IPS DF 19.7 (cell line): ENCODE data around the gene SYPL2.

Source experiments
- DNase-seq: peaks from one replicate; pipeline ENCODE4 v3.0.0-alpha.2; 2013; ENCODE audit warnings: low read depth, low spot score

SYPL2 gene

DNA sequence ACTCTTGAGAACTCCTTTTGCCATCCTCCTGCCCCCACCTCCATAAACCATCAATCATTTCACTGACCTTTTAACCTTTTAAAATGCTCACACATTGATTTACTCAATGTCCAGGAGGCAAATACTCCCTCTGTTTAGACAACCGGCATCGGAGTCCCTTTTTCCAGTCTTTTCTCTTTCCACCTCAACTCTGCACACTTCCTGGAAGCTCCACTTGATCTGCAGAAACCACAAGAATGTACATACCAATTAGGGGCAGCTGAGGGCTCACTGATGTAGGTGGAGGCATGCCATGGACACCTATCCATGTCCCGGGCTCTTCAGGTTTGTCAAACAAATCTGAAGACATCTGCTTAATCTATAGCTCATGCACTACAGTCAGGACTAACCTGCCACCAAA lies 48.5 kb downstream of the SYPL2 start:
- DNase-seq, result no peak

DNA sequence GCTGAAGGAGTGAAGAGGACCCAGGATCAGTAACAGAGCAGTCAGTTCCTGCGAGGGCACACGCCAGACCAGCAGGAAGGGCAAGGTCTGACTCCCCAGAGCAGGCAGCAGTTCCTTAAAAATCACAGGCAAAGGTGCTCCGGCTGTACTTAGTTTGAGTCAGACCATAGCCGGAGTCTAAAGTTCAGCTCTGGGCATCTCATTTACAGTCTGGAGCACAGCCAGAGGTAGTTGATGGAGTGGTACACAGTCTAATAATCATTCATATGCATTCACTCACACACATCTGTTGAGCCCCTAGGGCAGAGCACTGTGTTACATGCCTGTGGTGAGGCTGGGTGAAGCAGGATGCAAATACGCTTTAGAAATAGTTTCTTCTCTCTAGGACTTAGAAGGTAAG lies 50.5 kb downstream of the SYPL2 start:
- no peak for DNase-seq

DNA sequence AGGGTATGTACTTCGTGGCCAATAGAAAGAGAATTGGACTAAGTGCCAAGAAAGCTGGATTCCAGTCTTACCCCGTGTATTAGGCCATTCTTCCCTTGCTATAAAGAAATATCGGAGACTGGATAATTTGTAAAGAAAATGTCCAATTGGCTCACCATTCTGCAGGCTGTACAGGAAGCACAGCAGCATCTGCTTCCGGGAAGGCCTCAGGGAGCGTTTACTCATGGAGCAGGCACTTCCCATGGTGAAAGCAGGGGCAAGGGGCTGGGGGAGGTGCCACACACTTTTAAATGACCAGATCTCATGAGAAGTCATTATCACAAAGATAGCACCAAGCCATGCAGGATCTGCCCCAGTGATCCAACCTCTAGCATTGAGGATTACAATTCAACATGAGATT lies 51.0 kb downstream of the SYPL2 start:
- DNase-seq, result no peak

DNA sequence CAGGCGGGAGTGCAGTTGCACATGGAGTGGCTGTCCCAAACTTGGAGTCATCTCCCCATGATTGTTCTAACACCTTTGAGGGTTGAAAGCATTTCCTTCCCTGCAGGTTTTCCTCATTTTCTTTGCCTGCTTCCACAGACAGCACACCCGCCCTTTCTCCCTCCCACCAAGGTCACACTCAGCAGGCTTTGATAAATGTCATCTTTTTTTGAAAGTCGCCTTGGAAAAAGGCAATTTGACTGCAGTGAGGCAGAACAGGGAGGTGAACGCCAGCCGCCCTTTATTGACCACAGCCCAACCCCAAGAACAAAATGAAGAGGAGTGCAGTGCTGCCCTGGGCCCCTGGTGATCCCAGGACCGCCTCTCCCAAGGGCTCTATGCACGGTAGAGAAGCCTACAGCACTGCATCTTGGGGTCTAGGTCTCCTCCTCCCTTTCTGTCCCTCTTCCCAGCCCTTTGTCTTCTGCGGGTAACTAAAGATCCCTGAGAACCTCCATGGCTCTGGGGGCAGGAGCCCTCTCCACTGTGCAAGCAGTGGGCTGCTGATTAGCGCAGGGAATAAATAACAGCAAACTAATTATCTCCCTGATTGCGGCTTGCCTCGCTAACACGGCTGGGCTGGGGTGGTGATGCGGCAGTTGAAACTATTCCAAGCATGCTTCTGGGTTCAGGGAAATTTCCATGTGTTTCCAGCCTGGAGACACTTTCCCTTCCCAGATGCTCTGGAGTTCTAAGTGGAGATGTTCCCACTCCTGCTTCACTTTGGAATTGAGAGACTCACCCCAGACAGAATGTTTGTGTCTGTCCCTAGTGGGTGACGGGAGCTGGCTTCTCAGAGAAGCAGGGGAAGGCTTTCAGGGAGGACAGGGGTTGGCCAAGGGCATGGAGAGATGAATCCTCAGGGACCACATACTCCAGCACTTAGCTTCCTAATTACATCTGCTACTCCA lies 54.9 kb downstream of the SYPL2 start:
- DNase-seq, result no peak

DNA sequence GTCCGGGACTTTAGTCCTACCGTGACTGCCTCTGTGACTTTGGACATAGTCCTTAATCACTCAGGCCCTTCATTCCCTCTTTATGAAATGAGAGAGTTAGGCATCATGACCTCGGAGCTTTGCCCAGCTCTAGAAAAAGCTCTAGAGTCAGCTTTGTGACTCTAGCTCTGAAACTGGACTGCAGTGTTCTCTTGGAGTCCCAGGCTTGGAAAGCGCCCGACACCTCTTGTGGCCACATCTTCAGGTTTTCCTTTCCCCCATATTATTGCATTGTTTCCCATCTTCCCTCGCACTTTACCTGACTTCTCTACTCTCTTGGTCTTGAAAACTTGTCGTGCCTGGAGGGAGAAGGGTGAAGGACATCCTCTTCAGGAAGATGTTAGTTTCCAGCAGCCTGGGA lies 55.7 kb downstream of the SYPL2 start:
- no peak for DNase-seq

DNA sequence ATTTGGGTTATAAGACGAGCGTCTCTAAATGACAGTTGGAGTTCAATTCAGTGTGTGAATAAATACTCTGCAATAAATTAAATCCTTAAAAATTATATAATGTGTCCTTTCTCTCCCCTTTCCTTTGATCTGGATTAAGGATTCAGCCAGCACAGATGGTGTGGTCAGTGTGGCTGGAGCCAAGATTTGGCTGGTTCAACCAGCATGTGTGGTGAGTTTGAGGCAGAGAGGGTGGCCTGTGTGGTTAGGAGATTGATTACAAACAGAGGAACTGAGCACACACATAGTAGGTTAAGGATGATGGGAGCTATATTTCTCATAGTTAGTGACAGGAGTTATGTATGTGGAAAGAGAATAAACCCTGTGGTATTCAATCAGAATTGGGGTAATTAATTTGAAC lies 57.4 kb downstream of the SYPL2 start:
- no peak for DNase-seq

DNA sequence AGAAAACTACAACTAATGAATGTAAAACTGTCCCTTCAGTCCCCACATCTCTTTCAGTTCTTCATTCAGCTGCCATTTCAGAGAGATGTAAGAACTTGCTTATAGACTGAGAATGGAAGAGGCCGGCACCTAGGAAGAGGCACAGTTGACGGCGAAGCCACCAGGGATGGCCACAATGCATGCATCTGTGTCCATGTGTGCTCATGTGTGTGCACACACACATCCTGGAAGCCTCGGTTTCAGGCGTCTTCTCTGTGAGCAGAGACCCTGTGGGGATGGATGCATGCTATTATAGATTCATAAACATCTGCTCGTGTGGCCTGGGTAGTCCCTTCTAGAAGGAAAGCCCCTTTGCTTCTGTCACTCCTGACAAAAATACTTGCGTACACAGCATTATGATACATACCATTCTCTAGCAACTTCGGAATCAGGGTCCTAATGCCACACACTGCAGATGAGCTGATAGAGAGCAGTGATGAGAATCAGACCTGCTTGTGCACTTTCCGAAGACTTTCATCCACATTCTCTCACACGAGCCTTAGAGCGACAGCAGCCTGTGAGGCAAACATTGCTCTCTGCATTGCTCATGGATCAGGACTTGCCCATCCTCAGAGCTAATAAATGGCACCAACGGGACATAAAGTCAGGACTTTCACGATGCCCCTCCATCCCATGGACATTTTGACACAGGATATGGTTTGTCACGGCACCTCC lies 60.9 kb downstream of the SYPL2 start:
- no peak for DNase-seq

DNA sequence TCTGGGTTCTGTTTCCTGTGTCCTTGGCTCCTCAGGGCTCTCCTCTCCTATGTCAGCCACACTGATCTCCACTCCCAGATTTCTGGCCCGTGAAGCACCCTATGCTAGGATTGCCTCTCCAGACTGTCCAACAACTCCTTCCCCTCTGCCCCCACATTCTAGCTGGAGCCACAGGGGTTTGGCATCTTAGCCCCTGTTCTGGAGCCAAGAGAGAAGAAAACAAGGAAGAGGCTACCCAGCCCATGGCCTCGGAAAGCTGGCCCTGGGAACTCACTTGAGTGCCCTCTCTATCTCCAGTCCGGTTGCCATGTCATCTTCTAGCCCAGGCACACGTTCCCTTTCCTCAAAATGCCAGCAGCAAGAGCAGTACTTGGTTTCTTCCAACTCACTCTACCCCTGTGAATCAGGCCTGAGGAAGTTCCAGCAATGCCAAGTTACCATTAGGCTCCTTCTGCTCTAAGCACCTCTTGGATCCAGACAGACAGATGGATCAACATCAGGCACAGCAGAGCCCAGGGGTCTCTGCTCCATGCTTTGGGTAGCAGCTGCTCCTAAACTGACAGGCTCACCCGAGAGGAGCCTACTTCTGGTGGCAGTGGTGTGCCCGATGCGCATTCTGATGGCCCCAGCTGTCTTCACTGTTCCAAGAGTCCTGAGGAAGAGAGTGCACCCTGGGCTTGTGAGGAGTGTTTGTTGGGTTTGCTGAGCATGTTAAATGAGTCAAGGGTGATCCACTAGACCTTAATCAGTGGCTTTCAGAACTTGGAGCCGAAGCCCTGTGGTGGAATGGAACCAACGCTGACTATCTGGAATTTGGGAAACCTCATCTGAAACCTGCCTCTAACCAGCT lies 61.7 kb downstream of the SYPL2 start:
- DNase-seq, result no peak

DNA sequence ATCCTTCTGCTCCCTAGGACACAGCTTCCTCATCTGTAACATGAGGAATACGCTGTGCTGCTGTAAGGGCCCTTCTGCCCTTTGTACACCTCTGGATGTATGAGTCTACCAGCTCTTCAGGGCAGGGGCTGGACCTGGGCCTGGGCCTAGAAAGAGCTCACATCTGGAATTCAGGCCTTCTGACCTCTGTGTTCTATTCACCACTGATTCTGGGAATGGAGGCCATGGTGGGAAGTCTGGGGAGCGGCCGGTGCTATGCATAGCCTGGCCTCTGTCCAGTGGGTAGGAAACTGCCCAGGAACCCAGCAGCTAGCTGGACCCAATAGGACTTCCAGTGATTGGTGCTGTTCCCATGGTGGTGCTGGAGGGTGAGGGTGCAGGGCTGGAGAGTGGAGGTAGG lies 62.4 kb downstream of the SYPL2 start:
- no peak for DNase-seq

DNA sequence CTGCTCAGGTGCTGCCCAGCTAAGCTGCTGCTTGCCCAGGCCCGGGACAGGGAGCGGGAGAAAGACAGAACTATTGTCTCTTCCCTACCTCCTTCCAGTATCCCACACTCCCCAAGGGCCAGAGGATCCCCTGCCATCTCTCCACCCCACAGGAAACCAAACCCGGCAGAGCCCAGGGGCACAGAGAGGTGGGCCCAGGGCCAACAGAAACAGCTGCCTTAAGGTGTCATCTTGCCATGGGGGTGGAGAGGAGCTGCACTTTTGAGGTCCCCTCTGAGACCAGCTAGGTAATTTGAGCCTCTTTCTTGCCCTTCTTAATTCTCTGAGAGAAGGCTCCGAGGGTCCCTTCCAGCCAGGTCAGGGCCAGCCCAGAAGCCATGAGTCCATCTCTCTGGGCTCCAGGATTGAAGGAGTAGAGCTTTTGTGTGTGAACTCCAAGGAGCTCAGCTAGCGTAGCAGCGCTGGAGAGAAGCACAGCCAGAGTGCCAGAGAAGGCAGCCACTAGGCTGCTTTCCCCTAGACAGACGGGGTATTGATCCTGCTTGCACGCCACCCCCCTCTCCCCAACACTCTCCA lies 63.6 kb downstream of the SYPL2 start:
- DNase-seq, result no peak

DNA sequence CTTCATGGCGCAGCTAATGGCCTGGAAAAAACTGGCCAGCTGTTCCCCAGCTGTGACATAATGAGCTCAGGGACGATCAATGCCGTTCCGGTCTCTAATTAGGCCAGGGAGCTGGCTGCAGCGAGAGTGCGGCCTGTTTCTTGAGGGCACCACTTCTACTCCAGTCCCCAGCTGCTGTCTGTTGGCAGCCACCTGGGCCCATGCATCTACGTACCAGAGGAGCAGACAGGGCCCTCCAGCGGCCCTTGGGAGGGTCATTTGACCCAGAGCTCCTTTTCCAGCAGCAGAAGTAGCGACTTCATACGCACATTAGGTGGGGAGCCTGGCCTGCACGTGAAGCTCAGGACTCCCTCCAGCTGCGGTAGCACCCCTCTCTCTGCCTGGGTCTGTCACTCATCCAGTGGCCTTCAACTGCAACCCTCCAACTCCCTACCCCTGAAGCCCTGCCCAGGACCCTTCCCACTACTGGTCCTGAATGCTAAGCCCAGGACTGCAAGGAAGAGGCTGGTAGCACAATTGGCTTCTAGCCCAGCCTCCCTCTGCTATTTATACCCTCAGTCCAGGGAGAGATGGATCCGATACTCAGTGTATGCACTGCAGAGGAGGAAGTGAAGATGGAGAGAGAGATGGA lies 64.2 kb downstream of the SYPL2 start:
- DNase-seq, result no peak

DNA sequence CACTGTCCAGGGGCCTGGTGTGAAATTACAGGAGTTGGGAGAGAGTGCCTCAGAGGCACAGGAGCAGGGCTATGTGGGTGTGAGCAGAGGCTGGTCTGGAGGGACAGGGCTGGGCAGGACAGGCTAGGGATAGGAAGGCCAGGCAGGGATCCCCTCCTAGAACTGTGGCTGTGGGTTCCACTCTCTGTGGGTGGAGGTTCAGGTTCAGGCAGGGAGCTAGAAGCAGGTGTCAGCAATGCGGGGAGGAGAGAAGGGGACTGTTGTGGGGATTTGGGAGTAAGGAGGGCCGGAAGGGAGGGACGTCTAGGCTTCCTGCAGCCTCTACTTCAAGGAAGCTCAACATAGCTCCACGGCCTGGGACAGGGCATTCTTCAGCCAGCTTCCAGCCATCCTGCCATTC lies 65.0 kb downstream of the SYPL2 start:
- no peak for DNase-seq
